Measurements from ENCODE around the gene DOLK. TPM values are rescaled to one million over a fixed set of nuclear protein-coding genes. Genes with fewer than 3 reads are reported as not detected.

DOLK gene
- polyA plus RNA-seq, 3 donors = 0.76 to 8.5 (median 7.0) TPM

DNA sequence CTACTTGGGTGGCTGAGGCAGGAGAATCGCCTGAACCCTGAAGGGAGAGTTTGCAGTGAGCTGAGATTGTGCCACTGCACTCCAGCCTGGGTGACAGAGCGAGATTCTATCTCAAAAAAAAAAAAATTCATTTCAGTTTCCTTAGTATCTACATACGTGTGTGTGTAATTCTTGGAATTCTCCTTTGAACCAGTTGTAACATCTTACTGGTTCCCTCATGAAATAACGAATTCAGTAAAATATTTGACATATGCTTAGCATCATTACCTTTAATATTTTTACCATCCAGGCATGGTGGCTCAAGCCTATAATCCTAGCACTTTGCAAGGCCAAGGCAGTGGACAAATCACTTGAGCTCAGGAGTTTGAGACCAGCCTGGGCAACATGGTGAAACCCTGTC is 17.8 kb downstream of the DOLK start:
- H3K9me3 Mint-ChIP-seq = peaks cover 0 to 1% (median 0%) of the 10 kb centered on the region in 7 donors
- TF ChIP-seq, protein P1, sequence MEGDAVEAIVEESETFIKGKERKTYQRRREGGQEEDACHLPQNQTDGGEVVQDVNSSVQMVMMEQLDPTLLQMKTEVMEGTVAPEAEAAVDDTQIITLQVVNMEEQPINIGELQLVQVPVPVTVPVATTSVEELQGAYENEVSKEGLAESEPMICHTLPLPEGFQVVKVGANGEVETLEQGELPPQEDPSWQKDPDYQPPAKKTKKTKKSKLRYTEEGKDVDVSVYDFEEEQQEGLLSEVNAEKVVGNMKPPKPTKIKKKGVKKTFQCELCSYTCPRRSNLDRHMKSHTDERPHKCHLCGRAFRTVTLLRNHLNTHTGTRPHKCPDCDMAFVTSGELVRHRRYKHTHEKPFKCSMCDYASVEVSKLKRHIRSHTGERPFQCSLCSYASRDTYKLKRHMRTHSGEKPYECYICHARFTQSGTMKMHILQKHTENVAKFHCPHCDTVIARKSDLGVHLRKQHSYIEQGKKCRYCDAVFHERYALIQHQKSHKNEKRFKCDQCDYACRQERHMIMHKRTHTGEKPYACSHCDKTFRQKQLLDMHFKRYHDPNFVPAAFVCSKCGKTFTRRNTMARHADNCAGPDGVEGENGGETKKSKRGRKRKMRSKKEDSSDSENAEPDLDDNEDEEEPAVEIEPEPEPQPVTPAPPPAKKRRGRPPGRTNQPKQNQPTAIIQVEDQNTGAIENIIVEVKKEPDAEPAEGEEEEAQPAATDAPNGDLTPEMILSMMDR (IDR thresholded peaks at IDR 0.05) = no peak
- H3K27me3 Mint-ChIP-seq (ENCODE audit: low read depth in 3 of 3) = peaks cover 0 to 2% (median 2%) of the 10 kb centered on the region in 3 donors
- Histone ChIP-seq H3K27me3 (ENCODE audit: control insufficient read depth in 2 of 2, insufficient read depth in 2 of 2, low read length in 2 of 2) (no peaks in the 10 kb centered on the region), H3K9me3 (replicated peaks in 1 of 2; ENCODE audit: control insufficient read depth in 1 of 2, insufficient read depth in 1 of 2, low read length in 2 of 2) (no peaks in the 10 kb centered on the region), H4K20me1 (ENCODE audit: insufficient read depth, low read length) (no peaks in the 10 kb centered on the region), H3K36me3 (replicated peaks in 1 of 2; ENCODE audit: control insufficient read depth in 1 of 2, insufficient read depth in 2 of 2, low read length in 2 of 2) (no peaks in the 10 kb centered on the region), H3K4me2 (replicated peaks; ENCODE audit: extremely low read depth, low read length, poor library complexity, severe bottlenecking) (no peak overlapping the region), H3K4me3 (replicated peaks in 1 of 3; ENCODE audit: low read depth in 2 of 3, low read length in 3 of 3) (no peak overlapping the region), H2AFZ (ENCODE audit: insufficient read depth, low read depth, low read length, poor library complexity, severe bottlenecking) (no peak overlapping the region), H3K27ac (ENCODE audit: low read depth in 1 of 2, low read length in 2 of 2) (no peak overlapping the region), H3K79me2 (ENCODE audit: insufficient read depth, low read length) (no peaks in the 10 kb centered on the region), H3K9ac (ENCODE audit: insufficient read depth, low read length, poor library complexity, severe bottlenecking) (no peak overlapping the region), H3K4me1 (ENCODE audit: control insufficient read depth in 1 of 2, insufficient read depth in 2 of 2, low read length in 2 of 2) (no peaks in the 10 kb centered on the region)
- H3K4me1 Mint-ChIP-seq = peaks cover 3% of the 10 kb centered on the region
- H3K36me3 Mint-ChIP-seq = no peaks in the 10 kb centered on the region
- H3K27ac Mint-ChIP-seq = no peak overlapping the region
- WGBS (ENCODE audit: insufficient coverage) = 93% methylated on average over 3 of the region's 4 CpGs
- intact Hi-C loops (cut with micrococcal nuclease) = loop anchor here (5.0 to 10.0 kb wide), 2 partner anchors 67 to 285 kb away; no protein-coding TSS in a partner anchor
- DNase-seq = no peak
- H3K4me3 Mint-ChIP-seq = no peak overlapping the region

GRCh38 chr9:128928624-128929023 is 18.8 kb downstream of the DOLK start:
- Histone ChIP-seq H3K4me2 (replicated peaks; ENCODE audit: extremely low read depth, low read length, poor library complexity, severe bottlenecking) (no peak overlapping the region), H4K20me1 (ENCODE audit: insufficient read depth, low read length) (no peaks in the 10 kb centered on the region), H3K36me3 (replicated peaks in 1 of 2; ENCODE audit: control insufficient read depth in 1 of 2, insufficient read depth in 2 of 2, low read length in 2 of 2) (no peaks in the 10 kb centered on the region), H3K4me3 (replicated peaks in 1 of 3; ENCODE audit: low read depth in 2 of 3, low read length in 3 of 3) (no peak overlapping the region), H2AFZ (ENCODE audit: insufficient read depth, low read depth, low read length, poor library complexity, severe bottlenecking) (no peak overlapping the region), H3K79me2 (ENCODE audit: insufficient read depth, low read length) (no peaks in the 10 kb centered on the region), H3K27me3 (ENCODE audit: control insufficient read depth in 2 of 2, insufficient read depth in 2 of 2, low read length in 2 of 2) (no peaks in the 10 kb centered on the region), H3K4me1 (ENCODE audit: control insufficient read depth in 1 of 2, insufficient read depth in 2 of 2, low read length in 2 of 2) (no peaks in the 10 kb centered on the region), H3K27ac (ENCODE audit: low read depth in 1 of 2, low read length in 2 of 2) (no peak overlapping the region), H3K9ac (ENCODE audit: insufficient read depth, low read length, poor library complexity, severe bottlenecking) (no peak overlapping the region), H3K9me3 (replicated peaks in 1 of 2; ENCODE audit: control insufficient read depth in 1 of 2, insufficient read depth in 1 of 2, low read length in 2 of 2) (no peaks in the 10 kb centered on the region)
- H3K4me1 Mint-ChIP-seq = peaks cover 3% of the 10 kb centered on the region
- intact Hi-C loops (cut with micrococcal nuclease) = loop anchor here (5.0 to 10.0 kb wide), 2 partner anchors 66 to 284 kb away; no protein-coding TSS in a partner anchor
- DNase-seq = no peak
- no peaks in the 10 kb centered on the region for H3K36me3 Mint-ChIP-seq
- H3K4me3 Mint-ChIP-seq = no peak overlapping the region
- H3K27ac Mint-ChIP-seq = no peak overlapping the region
- WGBS (ENCODE audit: insufficient coverage) = 100% methylated on average over 1 of the region's 2 CpGs
- TF ChIP-seq, protein P1 (IDR thresholded peaks at IDR 0.05) = no peak
- H3K27me3 Mint-ChIP-seq (ENCODE audit: low read depth in 3 of 3) = peaks cover 0 to 2% (median 2%) of the 10 kb centered on the region in 3 donors
- peaks cover 0 to 1% (median 0%) of the 10 kb centered on the region in 7 donors for H3K9me3 Mint-ChIP-seq
